ENCODE results near the gene TMEM35A.
"Not testable (repeated sequence)": the region's sequence is repeated elsewhere in the genome, so short reads cannot be mapped to it uniquely, and the experiment has no call there.

TMEM35A gene, protein sequence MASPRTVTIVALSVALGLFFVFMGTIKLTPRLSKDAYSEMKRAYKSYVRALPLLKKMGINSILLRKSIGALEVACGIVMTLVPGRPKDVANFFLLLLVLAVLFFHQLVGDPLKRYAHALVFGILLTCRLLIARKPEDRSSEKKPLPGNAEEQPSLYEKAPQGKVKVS

GRCh38 chrX:101078716-101079598, at the start of gene TMEM35A:
Gene TMEM35A (plus strand): TSS chrX:101078879. CDS start chrX:101079003, 124 bp downstream.
- peak; percentile 27 for DNase-seq (ENCODE audit: low read depth)
- no peak for TF ChIP-seq CTCF (conservative IDR thresholded peaks at IDR 0.05; ENCODE audit: control insufficient read depth, insufficient read depth, low read depth, low read length)
- H3K4me3 ChIP-seq (ENCODE audit: control insufficient read depth, low read depth, low read length), result peak within 1 kb of the TSS; percentile 39

- TF ChIP-seq CTCF (conservative IDR thresholded peaks at IDR 0.05; ENCODE audit: control insufficient read depth, insufficient read depth, low read depth, low read length), result no peak
- DNase-seq (ENCODE audit: low read depth), result no peak
- no peak overlapping the region for H3K4me3 ChIP-seq (ENCODE audit: control insufficient read depth, low read depth, low read length)
Observed at GRCh38 chrX:101029665-101030064, 49.0 kb upstream of the TMEM35A start.

GRCh38 chrX:101037231-101037630, 41.4 kb upstream of the TMEM35A start:
- DNase-seq (ENCODE audit: low read depth), result no peak
- H3K4me3 ChIP-seq (ENCODE audit: control insufficient read depth, low read depth, low read length), result no peak overlapping the region
- no peak for TF ChIP-seq CTCF (conservative IDR thresholded peaks at IDR 0.05; ENCODE audit: control insufficient read depth, insufficient read depth, low read depth, low read length)

DNA sequence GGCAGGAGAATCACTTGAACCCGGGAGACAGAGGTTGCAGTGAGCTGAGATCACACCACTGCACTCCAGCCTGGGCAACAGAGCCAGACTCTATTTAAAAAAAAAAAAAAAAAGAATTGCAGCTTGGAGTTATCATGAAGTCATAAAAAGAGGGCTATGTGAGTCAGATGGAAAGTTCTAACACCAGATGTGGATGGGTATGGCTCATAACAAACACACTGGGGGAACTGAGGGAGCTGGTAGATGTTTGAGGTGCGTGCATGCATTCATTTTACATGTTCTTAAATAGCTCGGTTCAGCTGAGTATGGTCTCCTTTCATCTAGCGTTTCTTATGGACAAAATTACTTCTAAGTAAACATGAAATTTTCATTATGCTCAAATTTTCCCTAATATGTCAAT, 38.5 kb upstream of the TMEM35A start:
- TF ChIP-seq CTCF (conservative IDR thresholded peaks at IDR 0.05; ENCODE audit: control insufficient read depth, insufficient read depth, low read depth, low read length), result no peak
- DNase-seq (ENCODE audit: low read depth), result peak; percentile 50

DNA sequence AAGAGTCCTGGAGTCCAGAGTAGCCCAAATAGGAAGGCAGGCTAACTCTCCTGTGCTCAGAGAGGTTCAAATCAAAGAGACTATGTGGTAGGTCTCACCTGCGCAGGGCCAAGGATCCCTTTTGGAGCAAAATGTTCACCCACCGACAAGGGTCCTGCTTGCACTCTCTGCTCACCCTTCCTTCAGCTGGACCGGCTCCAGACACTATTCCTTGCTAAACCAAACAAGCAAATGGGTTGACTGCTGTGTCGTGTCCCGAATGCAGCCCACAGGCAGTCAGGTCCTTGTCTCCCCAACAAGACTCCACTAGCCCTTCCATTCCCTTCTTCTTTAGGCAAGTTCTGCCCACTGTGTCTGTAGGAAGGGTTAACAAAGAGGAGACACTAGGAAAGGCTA, 27.5 kb upstream of the TMEM35A start:
- H3K4me3 ChIP-seq (ENCODE audit: control insufficient read depth, low read depth, low read length), result peak overlapping the region; percentile 57
- DNase-seq (ENCODE audit: low read depth), result no peak
- TF ChIP-seq CTCF (conservative IDR thresholded peaks at IDR 0.05; ENCODE audit: control insufficient read depth, insufficient read depth, low read depth, low read length), result no peak

More for the DNA sequence above, 38.5 kb upstream of the TMEM35A start:
- H3K4me3 ChIP-seq (ENCODE audit: control insufficient read depth, low read depth, low read length), result no peak overlapping the region

DNA sequence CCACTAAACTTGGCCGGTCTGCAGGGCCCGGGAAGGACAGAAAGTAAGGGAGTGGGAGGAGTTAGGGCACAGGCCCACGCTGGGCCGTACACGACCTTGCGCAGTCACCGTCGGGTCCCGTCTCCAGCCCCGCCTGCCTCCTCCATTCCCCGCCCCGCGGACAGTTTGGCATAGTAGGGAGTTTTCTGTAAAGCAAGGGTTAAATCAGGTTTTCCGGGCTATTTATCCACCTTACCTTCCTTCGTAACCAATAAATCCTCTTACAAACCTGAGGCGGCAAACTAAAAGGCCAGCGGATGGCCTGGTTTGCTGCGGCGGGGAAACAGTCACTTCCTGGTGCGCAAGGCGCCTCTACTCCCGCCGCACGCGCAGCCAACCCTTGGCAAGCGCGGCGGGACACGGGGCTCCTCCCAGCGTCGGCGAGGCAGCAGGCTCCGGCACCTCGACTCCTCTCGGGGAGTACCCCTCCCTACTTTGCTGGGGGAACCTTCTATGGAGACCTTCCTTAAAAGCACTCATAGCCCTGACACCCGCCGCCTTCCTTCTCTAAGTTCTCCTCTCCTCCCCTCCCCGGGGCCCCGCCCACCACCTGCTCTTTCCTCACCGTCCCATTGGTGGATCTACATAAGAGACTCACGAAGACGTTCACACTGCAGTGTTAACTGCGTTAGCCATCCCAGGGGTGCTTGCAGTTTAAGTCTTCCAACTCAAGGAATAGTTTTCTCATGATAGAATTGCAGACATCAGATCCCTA, 27.0 kb upstream of the TMEM35A start, which contains the start of gene TRMT2B:
Gene TRMT2B, minus strand, starts transcription at position 563 of the 754 bp plus-strand sequence. CDS start 9,822 bp downstream, outside the sequence.
- TF ChIP-seq CTCF (conservative IDR thresholded peaks at IDR 0.05; ENCODE audit: control insufficient read depth, insufficient read depth, low read depth, low read length), result no peak
- DNase-seq (ENCODE audit: low read depth), result peak; percentile 72
- H3K4me3 ChIP-seq (ENCODE audit: control insufficient read depth, low read depth, low read length), result peak within 1 kb of the TSS; percentile 57

DNA sequence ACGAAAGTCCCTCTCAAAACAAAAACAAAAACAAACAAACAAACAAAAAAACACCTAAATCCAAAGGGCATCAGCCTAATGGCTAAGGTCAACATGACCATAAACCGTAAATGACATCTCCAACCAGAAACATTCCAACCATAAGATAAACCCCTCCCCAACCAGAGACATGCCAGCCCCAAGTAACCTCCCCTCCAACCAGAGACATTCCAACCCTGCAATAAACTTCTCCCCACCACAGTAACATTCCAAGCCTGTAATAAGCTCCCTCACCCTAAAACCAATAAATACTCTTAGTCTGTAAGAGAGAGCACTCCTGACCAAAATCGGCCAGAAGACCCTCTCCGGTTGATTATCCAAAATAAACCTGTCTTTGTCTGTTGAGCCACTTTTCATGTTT, 22.1 kb upstream of the TMEM35A start:
- DNase-seq (ENCODE audit: low read depth); H3K4me3 ChIP-seq (ENCODE audit: control insufficient read depth, low read depth, low read length): not testable (repeated sequence)
